CD4-positive, alpha-beta memory T cell (primary cell): ENCODE measurements around the gene NCF4. TPM values are rescaled to one million over a fixed set of nuclear protein-coding genes. Genes with fewer than 3 reads are reported as not detected.

ENCODE experiments used
- CTCF ChIA-PET: fragments of 350-600 bp; sonication (Branson Sonifier 250); formaldehyde crosslinking; loops from one replicate; lab custom pipeline; 2021; ENCODE audit warnings: inconsistent platforms; ENCODE audit not compliant: partially characterized antibody; lab: Charles Lee
- POLR2A ChIA-PET: fragments of 350-600 bp; sonication (Branson Sonifier 250); formaldehyde crosslinking; loops from one replicate; lab custom pipeline; 2021; ENCODE audit not compliant: partially characterized antibody; lab: Charles Lee
- DNase-seq, 5 donors: peaks; one replicate each; pipeline versions ENCODE4 v3.0.0 to v3.0.0-alpha.2; 2020 to 2022; ENCODE audit warnings: mixed read lengths in 1 of 5
- H3K27ac ChIP-seq: one replicate; pipeline ENCODE4 v1.7.0; 2013; ENCODE audit warnings: low read depth, low read length
- H3K27me3 ChIP-seq: 2 replicates; pipeline ENCODE4 v1.7.0; 2013; ENCODE audit warnings: mild to moderate bottlenecking, low read length, moderate library complexity; ENCODE audit not compliant: insufficient read depth
- H3K36me3 ChIP-seq: 2 replicates; pipeline ENCODE4 v1.7.0; 2013; ENCODE audit warnings: mild to moderate bottlenecking, low read length, moderate library complexity; ENCODE audit not compliant: insufficient read depth
- H3K4me1 ChIP-seq: 2 replicates; pipeline ENCODE4 v1.7.0; 2013; ENCODE audit warnings: mild to moderate bottlenecking, low read length, moderate library complexity; ENCODE audit not compliant: insufficient read depth
- H3K4me3 ChIP-seq, 2 donors: one replicate each; pipeline ENCODE4 v1.7.0; 2013; ENCODE audit warnings: low read length in 2 of 2, mild to moderate bottlenecking in 1 of 2
- H3K9me3 ChIP-seq, 2 donors: one replicate each; pipeline ENCODE4 v1.7.0; 2013; ENCODE audit warnings: low read length in 2 of 2, control low read depth in 1 of 2; ENCODE audit not compliant: control insufficient read depth in 1 of 2
- H3K27ac Mint-ChIP-seq, 7 donors: one replicate each; pipeline ENCODE4 v1.8.0; 2020 to 2021; ENCODE audit warnings: mixed read lengths in 7 of 7, mild to moderate bottlenecking in 6 of 7, inconsistent platforms in 3 of 7, moderate library complexity in 3 of 7
- H3K27me3 Mint-ChIP-seq, 2 donors: one replicate each; pipeline ENCODE4 v1.8.0; 2020 to 2021; ENCODE audit warnings: mixed read lengths in 2 of 2
- H3K36me3 Mint-ChIP-seq, 2 donors: one replicate each; pipeline ENCODE4 v1.8.0; 2020 to 2021; ENCODE audit warnings: mixed read lengths in 2 of 2, inconsistent platforms in 1 of 2, mild to moderate bottlenecking in 1 of 2
- H3K4me1 Mint-ChIP-seq, 4 donors: one replicate each; pipeline ENCODE4 v1.8.0; 2020 to 2021; ENCODE audit warnings: mixed read lengths in 4 of 4, mild to moderate bottlenecking in 1 of 4
- H3K4me3 Mint-ChIP-seq, 8 donors: one replicate each; pipeline ENCODE4 v1.8.0; 2020 to 2021; ENCODE audit warnings: mixed read lengths in 8 of 8, mild to moderate bottlenecking in 7 of 8, moderate library complexity in 6 of 8, inconsistent platforms in 3 of 8
- H3K9me3 Mint-ChIP-seq, 8 donors: one replicate each; pipeline ENCODE4 v1.8.0; 2020 to 2021; ENCODE audit warnings: mixed read lengths in 8 of 8, mild to moderate bottlenecking in 5 of 8, inconsistent platforms in 3 of 8, moderate library complexity in 1 of 8
- intact Hi-C: fragments of 100-400 bp; cut with micrococcal nuclease; formaldehyde crosslinking; loops from one replicate; pipeline ENCODE4 v1.15.1; 2023
- polyA plus RNA-seq, 2 donors: library from polyadenylated mRNA; unstranded; fragments of 300-500 nt; fragmentation: Illumina TruSeq; gene quantifications; one replicate each; pipeline ENCODE4 v1.2.3, GENCODE V29; 2021
- total RNA-seq, 2 experiments: library from RNA; stranded (reverse); gene quantifications; one replicate each; pipeline ENCODE4 v1.2.3, GENCODE V29; 2021

NCF4 gene
- total RNA-seq (10 to 100 TPM; 16.6 to 17.5 TPM), polyA plus RNA-seq (10 to 100 TPM; 26.8 to 28.0 TPM)

- H3K4me3 ChIP-seq = peak within 1 kb of the TSS; percentile 35 to 56
- H3K36me3 Mint-ChIP-seq = peaks cover 15 to 16% of the 10 kb centered on the region in 2 donors
- peak within 1 kb of the TSS; percentile 71 to 86 (median 82) for H3K4me3 Mint-ChIP-seq
- H3K36me3 ChIP-seq = peaks cover 5% of the 10 kb centered on the region
- H3K27me3 ChIP-seq = no peaks in the 10 kb centered on the region
- peaks cover 2 to 4% of the 10 kb centered on the region in 2 donors for H3K27me3 Mint-ChIP-seq
- ChIA-PET POLR2A (interaction anchor here (0.8 to 3.8 kb wide), 8 partner anchors 9 to 288 kb away, joined by 3 to 18 read pairs (median 6); partner anchors contain the start of gene IFT27), CTCF (interaction anchor here (0.6 to 11.6 kb wide), 6 partner anchors 8 to 121 kb away, joined by 3 to 112 read pairs (median 7); no protein-coding TSS in a partner anchor)
- peak within 1 kb of the TSS; percentile 54 for H3K27ac ChIP-seq
- peaks cover 36% of the 10 kb centered on the region for H3K4me1 ChIP-seq
- intact Hi-C loops = no loop called here
- peak; percentile 15 to 66 (median 32) for DNase-seq
- peaks cover 12 to 36% (median 25%) of the 10 kb centered on the region in 4 donors for H3K4me1 Mint-ChIP-seq
- peak within 1 kb of the TSS; percentile 83 to 95 (median 90) for H3K27ac Mint-ChIP-seq
- no peaks in the 10 kb centered on the region for H3K9me3 Mint-ChIP-seq
- H3K9me3 ChIP-seq = no peaks in the 10 kb centered on the region
These were observed at the start of gene NCF4 for GRCh38 chr22:36860821-36861659. TSS of gene NCF4 (plus strand) at chr22:36861006. CDS start at chr22:36861172, 166 bp downstream.

DNA sequence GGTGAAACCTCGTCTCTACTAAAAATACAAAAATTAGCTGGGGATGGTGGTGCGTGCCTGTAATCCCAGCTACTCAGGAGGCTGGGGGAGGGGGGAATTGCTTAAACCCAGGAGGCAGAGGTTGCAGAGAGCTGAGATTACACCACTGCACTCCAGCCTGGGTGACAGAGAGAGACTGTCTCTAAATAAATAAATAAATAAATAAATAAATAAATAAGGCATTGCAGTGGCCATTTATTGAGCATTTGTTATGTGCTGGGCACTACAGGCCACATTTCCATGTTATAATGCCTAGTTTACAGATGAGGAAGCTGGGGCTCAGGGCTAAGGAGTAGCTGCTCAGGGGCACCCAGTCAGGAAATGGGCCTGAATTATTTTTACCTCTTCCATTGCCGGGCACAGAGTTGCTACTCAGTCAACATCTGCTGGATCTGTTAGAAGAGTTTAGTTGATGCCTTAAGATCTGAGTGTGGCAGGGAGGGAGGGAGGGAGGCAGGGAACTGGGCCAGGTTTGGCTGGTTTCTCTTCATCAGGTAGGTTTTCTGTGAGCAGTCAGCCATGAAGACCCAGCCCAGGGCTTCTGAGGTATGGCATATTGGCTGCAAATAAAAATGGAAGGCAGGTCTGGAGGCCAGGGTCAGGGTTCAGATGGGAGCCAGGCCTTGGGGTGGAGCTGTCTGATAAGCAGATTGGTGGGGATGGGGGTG is 49.6 kb upstream of the NCF4 start:
- Mint-ChIP-seq H3K27ac (no peak overlapping the region), H3K9me3 (no peaks in the 10 kb centered on the region), H3K4me1 (peaks cover 13 to 22% (median 15%) of the 10 kb centered on the region in 4 donors), H3K4me3 (no peak overlapping the region), H3K36me3 (no peaks in the 10 kb centered on the region), H3K27me3 (peaks cover 27 to 28% of the 10 kb centered on the region in 2 donors)
- POLR2A ChIA-PET = no interaction called here
- DNase-seq = no peak
- H3K36me3 ChIP-seq = no peaks in the 10 kb centered on the region
- intact Hi-C loops = no loop called here
- peaks cover 16% of the 10 kb centered on the region for H3K27me3 ChIP-seq
- peaks cover 21% of the 10 kb centered on the region for H3K4me1 ChIP-seq
- no peak overlapping the region for H3K4me3 ChIP-seq
- H3K9me3 ChIP-seq = no peaks in the 10 kb centered on the region
- no peak overlapping the region for H3K27ac ChIP-seq
- CTCF ChIA-PET = no interaction called here

GRCh38 chr22:36814801-36815200 is 46.0 kb upstream of the NCF4 start:
- no peak overlapping the region for H3K4me3 ChIP-seq
- H3K4me3 Mint-ChIP-seq = no peak overlapping the region
- H3K27ac Mint-ChIP-seq = no peak overlapping the region
- H3K4me1 ChIP-seq = peaks cover 14% of the 10 kb centered on the region
- intact Hi-C loops = no loop called here
- H3K36me3 ChIP-seq = no peaks in the 10 kb centered on the region
- CTCF ChIA-PET = no interaction called here
- H3K9me3 ChIP-seq = no peaks in the 10 kb centered on the region
- POLR2A ChIA-PET = no interaction called here
- H3K4me1 Mint-ChIP-seq = peaks cover 0 to 11% (median 5%) of the 10 kb centered on the region in 4 donors
- peaks cover 33% of the 10 kb centered on the region for H3K27me3 ChIP-seq
- no peak for DNase-seq
- H3K27me3 Mint-ChIP-seq = peaks cover 45 to 50% of the 10 kb centered on the region in 2 donors
- H3K27ac ChIP-seq = no peak overlapping the region
- no peaks in the 10 kb centered on the region for H3K36me3 Mint-ChIP-seq
- H3K9me3 Mint-ChIP-seq = no peaks in the 10 kb centered on the region

DNA sequence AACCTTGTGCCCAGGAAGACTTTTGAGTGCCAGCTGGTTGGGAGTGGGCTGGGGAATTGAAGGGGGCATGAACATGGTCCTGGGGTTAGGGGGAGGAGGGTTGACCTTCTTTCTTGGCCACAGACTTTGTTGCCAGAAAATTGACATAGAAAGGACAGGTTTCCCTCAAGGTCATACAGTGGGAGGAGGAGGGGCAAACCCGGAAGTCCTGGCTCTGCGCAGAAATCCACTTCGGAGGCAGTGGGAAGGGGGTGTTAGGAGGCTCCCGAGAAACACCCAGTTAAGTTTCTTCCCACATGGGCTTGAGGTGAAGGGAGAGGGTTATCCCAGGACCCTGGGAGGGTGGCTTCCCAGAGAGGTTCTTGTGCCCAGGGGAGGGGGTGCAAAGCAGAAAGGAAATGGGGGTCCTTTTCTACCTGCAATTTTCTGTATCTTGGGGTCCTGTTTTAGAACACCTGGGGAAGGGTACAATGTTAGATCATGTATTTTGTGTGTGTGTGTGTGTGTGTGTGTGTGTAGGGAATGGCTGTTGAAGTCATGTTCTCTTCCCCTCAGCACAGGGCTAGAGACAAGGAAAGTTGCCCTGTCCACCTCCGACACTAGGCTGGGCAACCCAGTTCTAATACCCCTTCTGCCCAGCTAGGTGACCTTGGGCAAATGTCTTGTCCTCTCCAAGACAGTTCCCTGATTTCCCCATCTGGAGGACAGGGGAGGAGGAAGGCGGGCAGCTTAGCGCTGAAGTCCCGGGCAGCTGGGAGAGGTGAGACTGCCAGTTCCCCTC is 45.1 kb upstream of the NCF4 start:
- POLR2A ChIA-PET = no interaction called here
- Histone ChIP-seq H3K4me1 (peaks cover 14% of the 10 kb centered on the region), H3K4me3 (no peak overlapping the region), H3K36me3 (no peaks in the 10 kb centered on the region), H3K27ac (no peak overlapping the region), H3K9me3 (no peaks in the 10 kb centered on the region), H3K27me3 (peaks cover 33% of the 10 kb centered on the region)
- peak overlapping the region in 3 of 8 donors; percentile 21 to 41 (median 33) for H3K4me3 Mint-ChIP-seq
- H3K9me3 Mint-ChIP-seq = no peaks in the 10 kb centered on the region
- peaks cover 0 to 11% (median 5%) of the 10 kb centered on the region in 4 donors for H3K4me1 Mint-ChIP-seq
- H3K27me3 Mint-ChIP-seq = peaks cover 49 to 57% of the 10 kb centered on the region in 2 donors
- no peaks in the 10 kb centered on the region for H3K36me3 Mint-ChIP-seq
- intact Hi-C loops = no loop called here
- CTCF ChIA-PET = no interaction called here
- DNase-seq = no peak
- H3K27ac Mint-ChIP-seq = no peak overlapping the region

DNA sequence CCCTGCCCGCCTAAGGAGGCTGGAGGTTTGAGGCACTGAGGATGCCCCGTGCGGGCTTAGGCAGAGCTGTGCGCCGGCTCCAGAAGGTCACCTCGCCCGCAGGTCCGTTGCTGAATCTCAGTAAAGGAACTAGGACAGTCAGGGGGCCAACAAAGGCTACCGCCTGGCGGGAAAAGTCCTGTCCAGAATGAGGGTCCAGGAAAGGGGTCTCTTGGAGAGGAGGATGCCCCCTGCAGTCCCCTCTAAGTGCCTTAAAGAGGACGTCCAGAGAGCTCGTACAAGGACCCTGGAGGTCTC is 44.5 kb upstream of the NCF4 start:
- H3K9me3 Mint-ChIP-seq = no peaks in the 10 kb centered on the region
- H3K4me3 ChIP-seq = no peak overlapping the region
- H3K4me1 Mint-ChIP-seq = peaks cover 0 to 11% (median 5%) of the 10 kb centered on the region in 4 donors
- H3K27ac ChIP-seq = no peak overlapping the region
- no peaks in the 10 kb centered on the region for H3K36me3 ChIP-seq
- H3K27me3 Mint-ChIP-seq = peaks cover 50 to 57% of the 10 kb centered on the region in 2 donors
- no peaks in the 10 kb centered on the region for H3K36me3 Mint-ChIP-seq
- CTCF ChIA-PET = no interaction called here
- H3K4me3 Mint-ChIP-seq = peak overlapping the region in 2 of 8 donors; percentile 23 to 25
- POLR2A ChIA-PET = no interaction called here
- no peak overlapping the region for H3K27ac Mint-ChIP-seq
- intact Hi-C loops = no loop called here
- H3K27me3 ChIP-seq = peaks cover 33% of the 10 kb centered on the region
- no peak for DNase-seq
- peaks cover 14% of the 10 kb centered on the region for H3K4me1 ChIP-seq
- H3K9me3 ChIP-seq = no peaks in the 10 kb centered on the region

DNA sequence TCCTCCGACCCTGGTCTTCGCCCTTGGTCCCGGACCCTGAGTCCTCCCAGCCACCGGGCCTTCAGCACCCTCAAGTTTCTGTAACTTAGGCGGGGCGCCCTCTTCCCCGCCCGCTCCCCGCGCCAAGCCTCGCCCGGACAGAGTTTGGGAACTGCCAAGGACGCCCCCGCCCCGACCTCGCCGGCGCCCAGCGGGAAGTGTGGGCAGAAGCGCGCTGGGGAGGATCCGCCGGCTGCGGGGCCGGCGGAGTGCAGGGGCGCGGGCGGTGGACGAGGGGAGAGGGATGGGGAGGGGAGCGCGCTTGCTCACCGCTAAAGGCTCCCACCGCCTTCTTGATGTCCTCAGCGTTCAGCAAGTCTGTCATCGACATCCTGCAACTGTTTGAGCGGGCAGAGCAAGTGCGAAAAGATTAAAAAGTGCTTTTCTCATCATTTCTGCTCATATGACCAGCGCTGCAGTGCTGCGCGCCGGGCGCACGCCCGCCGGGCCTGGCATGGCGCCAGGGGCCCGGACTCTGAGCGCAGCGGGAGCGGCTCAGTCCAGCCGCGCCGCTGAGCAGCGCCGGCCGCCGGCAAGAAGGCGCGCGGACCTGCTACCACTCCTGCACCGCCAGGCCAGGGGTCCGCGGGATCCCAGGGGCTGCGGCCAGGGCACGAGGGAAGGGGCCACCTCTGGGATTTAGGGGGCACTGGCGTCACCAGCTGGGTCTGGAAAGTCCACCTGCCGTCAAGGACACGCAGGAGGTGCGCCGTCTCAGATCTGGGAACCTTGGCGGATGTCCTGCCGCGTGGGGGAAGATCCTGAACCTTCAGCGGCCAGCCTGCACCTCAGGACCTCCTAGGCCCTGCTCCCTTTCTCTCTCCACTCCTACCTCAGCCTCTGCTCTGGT is 43.9 kb upstream of the NCF4 start, which contains the start of gene PVALB:
Gene PVALB, minus strand, starts transcription at position 400 of the 889 bp plus-strand sequence. Its CDS starts 30 bp downstream, at position 370.
- Histone ChIP-seq H3K4me3 (no peak within 1 kb of the TSS), H3K27me3 (peaks cover 33% of the 10 kb centered on the region), H3K4me1 (peaks cover 14% of the 10 kb centered on the region), H3K36me3 (no peaks in the 10 kb centered on the region), H3K9me3 (no peaks in the 10 kb centered on the region), H3K27ac (no peak within 1 kb of the TSS)
- intact Hi-C loops = no loop called here
- Mint-ChIP-seq H3K27me3 (peaks cover 54 to 57% of the 10 kb centered on the region in 2 donors), H3K4me1 (peaks cover 0 to 11% (median 5%) of the 10 kb centered on the region in 4 donors), H3K36me3 (no peaks in the 10 kb centered on the region), H3K4me3 (peak within 1 kb of the TSS in 5 of 8 donors; percentile 24 to 62 (median 41)), H3K27ac (no peak within 1 kb of the TSS), H3K9me3 (no peaks in the 10 kb centered on the region)
- ChIA-PET CTCF (no interaction called here), POLR2A (no interaction called here)
- DNase-seq = no peak
